NCI-H2029 (cell line): Measurements from ENCODE around the gene MRPS22.
A peak's percentile ranks its signal among the peaks of the same experiment; 100 is the strongest.
"Not testable (repeated sequence)": the region's sequence is repeated elsewhere in the genome, so short reads cannot be mapped to it uniquely, and the experiment has no call there.

Experiments
- DNase-seq: peaks from one replicate; lab custom pipeline; 2025; lab: John Stamatoyannopoulos, UW

The MRPS22 gene

DNA sequence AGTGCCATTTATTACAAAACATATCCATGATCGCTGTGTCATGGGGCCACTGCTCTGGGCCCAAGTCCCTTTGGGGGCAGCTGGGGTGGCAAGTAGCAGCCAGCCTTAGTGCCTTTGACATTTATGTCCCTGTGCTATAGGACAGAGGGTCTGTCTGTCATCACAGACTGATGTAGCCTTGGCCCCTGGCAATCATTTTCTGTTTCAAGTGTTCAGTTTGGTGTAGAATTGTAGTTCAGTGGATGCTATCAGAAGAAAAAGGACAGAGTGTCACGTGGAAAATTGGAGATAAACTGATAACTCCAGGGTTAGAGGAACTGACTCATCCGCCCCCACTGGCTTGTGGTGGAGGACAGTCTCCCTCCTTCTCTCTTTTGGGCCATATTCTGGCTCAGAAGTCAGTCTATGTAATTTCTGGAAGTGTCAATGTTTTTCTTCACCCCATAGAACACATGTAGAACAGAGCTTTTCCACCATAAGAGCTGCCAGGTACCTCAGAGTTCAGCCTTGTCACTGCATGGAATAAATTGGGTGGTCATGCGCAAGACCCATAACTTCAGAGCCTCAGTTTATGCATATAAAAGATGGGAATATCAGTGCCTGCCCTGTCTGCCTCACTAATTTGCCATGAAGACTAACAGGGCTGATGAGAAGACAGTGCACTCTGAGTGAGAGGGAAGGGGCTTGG, 4.5 kb upstream of the MRPS22 start:
- no peak for DNase-seq

DNA sequence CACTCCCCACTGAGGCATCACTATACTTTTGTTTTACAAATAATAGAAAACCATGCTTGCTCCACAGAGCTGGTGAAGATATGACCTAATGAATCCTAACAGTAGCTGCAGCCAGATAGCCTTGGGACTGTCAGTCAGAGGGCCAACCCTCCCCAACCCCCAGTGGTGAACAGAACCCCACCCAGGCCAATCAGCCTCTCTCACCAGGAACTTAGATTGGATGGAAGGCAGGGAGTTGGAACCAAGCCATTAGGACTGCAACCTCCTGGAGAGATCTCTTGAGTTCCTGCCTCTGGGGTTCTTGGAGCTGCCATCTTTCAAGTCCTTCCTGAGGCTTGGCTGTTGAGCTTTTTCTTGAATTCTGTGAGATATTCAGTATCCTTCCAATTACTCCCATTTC, 3.0 kb upstream of the MRPS22 start:
- DNase-seq: no peak

DNA sequence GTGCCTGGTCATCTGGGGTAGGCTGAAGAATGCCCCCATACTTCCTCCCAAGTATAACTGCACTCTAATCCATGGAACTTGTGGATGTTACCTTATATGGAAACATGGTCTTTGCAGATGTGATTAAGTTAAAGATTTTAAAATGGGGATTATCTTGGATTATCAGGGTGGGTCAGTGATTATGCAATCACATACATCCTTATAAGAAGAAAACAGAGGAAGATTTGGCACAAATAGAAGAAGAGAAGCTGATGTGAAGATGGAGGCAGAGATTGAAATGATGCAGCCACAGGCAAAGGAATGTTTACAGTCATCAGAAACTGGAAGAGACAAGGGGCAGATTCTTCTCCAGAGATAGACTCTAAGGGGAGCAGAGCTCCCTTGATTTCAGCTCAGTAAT, 1.8 kb upstream of the MRPS22 start:
- DNase-seq: no peak

GRCh38 chr3:139346771-139347170, 3.0 kb downstream of the MRPS22 start:
- DNase-seq: no peak

DNA sequence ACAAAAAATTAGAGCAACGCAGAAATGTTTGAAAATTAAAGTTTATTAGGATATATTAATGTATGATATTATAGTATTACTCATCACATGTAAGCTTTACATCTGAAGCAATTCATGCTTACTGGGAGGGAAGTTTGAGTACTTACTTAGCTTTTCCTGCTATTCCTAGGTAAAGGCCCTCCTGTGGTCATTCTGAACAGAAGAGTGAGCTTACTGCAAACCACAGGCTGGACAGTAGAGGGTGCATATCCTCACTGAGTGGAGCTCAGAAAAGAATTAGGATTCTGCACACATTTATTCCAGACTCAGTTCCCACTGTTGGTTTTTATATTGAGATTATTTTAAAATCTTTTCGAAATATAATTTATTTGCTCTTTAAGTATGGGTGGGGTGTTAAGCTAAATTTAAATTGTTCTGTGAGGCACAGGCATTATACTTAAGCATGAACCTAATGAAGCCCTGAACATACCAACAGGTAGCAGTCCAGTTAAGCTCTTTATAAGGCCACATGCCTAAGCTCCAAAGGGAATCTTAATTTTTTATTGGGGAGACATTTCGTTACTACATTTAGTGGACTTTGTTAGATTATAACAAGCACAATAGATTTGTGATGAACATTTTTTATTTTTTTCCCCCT, 10.2 kb downstream of the MRPS22 start:
- peak; percentile 1 for DNase-seq

DNA sequence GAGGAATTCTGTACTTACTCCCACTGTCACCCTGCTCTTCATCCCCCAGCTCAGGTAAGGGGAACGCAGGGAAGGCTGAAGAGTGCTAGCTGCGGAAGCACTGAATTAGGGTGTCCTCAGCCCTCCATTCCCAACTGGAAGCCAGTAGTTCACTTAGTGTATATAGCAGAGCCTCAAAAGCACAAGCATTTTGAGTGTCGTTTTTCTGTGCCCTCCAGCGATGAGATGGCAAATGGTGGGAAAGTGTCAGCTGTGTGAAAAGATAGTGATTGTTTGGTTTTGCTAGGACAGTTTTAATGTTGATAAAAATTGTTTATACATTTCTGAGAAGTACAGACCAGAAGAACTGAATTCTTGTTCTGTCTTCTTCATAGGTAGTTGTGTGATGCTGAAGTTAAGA, 10.8 kb downstream of the MRPS22 start:
- no peak for DNase-seq

DNA sequence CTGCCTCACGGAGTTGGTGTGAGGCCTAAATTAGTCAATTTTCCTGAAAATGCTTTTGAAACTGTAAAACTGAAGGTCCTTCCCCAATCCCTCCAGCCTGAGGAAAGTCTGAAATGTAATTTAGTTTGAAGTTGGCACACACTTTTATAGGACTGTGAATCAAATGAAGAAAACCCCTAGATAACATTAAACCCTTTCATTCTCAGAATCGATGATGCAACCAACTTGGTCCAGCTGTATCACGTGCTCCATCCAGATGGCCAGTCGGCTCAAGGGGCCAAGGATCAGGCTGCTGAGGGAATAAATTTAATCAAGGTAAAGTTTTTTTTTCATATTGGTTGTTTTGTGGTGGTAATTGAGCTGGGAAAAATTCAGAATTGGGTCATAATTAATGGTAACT, 11.7 kb downstream of the MRPS22 start:
- DNase-seq: no peak

DNA sequence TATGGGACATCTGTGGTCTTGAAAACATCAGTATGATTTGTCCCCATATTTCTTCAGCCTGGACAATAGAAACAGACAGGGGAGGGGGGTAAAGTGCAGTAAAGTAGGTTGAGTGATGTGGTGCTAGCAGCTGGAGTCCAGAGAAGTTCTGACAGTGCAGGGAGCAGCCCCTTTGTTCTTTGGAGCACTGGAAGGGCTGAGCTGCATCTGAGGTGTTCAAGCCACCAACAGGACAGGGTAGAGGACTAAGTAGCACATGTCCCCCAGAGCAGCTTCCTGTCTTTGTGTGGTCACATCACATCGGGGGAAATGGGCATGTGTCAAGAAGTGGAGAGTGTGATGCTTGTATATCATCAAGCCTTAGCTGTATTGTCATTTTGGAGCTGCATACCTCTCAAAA, 12.1 kb downstream of the MRPS22 start:
- no peak for DNase-seq

- DNase-seq: no peak
Measured at GRCh38 chr3:139357899-139358298, 14.1 kb downstream of the MRPS22 start.

GRCh38 chr3:139358841-139359562, 15.2 kb downstream of the MRPS22 start:
- DNase-seq: peak; percentile 55

GRCh38 chr3:139361276-139361675, 17.5 kb downstream of the MRPS22 start:
- no peak for DNase-seq

DNA sequence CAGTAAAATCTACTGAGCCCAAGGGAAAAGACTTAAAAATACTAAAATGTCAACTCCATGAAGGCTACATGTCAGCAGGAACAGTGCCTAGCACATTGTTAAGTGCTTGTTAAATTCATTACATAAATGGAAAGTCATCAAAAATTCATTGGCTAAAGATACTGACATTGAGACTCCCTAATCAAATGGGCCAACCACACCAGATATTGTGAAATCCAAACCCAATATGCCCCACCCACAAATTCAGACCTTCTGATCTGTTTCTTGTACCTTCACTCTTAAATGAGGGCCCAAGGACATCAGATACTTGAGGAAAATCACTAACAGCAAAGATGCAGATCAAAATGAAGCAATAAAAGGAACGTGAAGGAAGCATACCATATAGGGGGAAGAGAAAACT, 20.7 kb downstream of the MRPS22 start:
- no peak for DNase-seq

DNA sequence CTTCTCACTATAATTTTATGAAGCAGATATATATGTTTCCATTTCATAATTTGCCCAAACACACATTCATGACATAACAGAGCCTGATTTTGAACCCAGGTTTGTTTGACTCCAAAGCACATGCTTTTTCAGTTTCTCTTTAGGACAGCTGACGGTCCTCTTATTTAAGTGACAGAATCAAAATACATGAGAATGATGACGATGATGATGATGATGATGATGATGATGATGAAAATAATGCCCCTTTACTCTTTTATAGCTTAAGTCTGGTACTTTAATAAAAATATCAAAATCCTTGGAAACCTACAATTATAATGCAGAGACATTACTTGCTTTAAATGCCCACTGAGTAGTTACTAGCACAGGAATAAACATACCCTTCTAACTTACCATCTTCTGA, 30.3 kb downstream of the MRPS22 start:
- DNase-seq: no peak

DNA sequence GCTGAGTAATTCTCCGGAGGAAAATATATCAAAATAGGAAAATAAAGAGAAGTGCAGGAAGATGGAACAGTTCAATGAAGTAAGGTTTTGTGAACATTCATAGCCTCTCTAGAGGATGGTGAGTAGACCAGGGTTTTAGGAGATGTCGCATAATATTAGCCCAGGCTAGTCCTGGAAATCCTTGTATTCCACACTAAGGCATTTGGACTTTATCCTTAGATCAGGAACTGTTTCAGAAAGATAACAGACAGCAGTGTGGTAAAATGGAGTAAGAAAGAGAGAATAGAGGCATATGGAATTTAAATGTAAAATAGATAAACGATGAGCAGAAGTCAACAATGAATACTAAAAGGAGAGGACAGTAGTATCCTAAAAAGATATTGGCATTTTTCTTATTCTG, 33.6 kb downstream of the MRPS22 start:
- no peak for DNase-seq

DNA sequence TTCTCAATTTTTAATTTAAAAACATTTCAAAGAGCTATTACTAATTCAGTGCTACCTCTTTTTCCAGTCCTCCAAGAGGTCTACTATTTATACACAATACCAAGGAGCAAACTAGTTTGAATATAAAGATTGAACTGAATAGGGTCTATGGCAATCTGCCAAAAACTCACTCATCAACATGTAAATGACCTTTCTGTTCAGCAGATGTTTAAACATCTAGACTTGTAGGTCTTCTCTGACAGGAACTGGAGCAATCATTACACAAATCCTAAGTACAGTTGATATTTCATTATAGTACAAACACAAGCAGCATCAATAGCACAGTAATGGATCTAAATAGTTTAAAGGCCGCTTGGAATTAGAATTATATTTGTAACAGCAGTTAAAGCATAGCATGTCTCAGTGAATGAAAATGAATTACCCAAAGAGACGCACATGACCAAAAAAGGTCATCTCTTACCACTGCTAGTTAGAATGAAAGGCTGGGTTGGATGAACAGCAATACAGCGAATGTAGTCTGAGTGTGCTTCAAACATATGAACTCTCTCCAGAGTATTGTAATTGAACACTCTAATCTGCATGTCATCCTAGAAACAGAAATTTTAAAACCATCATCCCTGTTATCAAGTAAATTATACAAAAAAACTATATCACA, 34.9 kb downstream of the MRPS22 start:
- peak; percentile 49 for DNase-seq

DNA sequence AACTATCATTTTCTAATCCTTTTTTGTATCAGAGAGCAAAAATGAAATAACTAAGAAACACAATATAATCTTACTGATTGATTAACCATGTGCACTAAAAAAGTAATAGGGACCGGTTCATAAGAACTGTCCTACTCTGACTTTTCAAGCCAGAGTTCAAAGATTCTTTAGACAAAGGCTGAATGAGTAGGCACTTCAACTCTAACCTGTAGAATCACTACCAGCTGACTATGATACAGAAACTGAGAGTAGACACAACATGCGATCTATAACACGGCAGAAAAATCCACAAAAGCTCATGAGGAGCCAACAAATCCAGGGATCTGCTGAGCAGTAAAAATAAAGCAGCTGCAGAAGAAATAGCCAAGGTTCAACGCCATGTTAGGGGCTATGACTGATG, 36.8 kb downstream of the MRPS22 start:
- DNase-seq: no peak

- not testable (repeated sequence) for DNase-seq
Measured at GRCh38 chr3:139382291-139382690, 38.5 kb downstream of the MRPS22 start.

DNA sequence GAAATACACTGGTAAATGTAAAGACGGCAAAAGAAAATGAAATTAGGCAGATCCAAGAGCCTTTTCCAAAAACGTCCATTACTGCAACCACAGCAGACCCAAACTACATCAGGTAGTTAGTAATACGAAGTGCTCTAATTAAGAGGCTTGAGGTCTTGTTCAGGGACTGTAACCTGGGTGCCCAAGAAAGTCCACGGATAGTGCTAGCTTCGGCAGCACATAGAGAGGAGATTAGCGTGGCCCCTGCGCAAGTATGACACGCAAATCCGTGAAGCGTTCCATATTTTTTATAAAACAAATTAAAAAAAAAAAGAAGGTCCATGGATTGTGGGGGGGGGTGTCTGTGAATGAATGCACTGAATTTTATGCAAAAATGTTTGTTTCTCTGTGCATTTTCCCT, 44.3 kb downstream of the MRPS22 start:
- DNase-seq: no peak

- DNase-seq: no peak
Measured at GRCh38 chr3:139388821-139389551, 45.2 kb downstream of the MRPS22 start.

- DNase-seq: peak; percentile 98
Measured at GRCh38 chr3:139389552-139390368, 45.9 kb downstream of the MRPS22 start, which contains the start of gene COPB2. Gene COPB2 (minus strand): TSS chr3:139389647. CDS start chr3:139389550, 97 bp downstream.

GRCh38 chr3:139394116-139394515, 50.3 kb downstream of the MRPS22 start:
- no peak for DNase-seq
